ACC112 (cell line): Measurements from ENCODE around the gene ATP11A.

Experiments used
- H2AFZ ChIP-seq: fragments of 200-600 bp; sonication (generic); one replicate; pipeline ENCODE4 v1.6.0; 2017; ENCODE audit warnings: antibody characterized with exemption, low read length; ENCODE audit not compliant: unreplicated experiment
- H3K27ac ChIP-seq: fragments of 200-600 bp; sonication (generic); 2 replicates; pipeline ENCODE4 v1.5.1; 2014; ENCODE audit warnings: low read depth, mild to moderate bottlenecking, antibody characterized with exemption, low read length, moderate library complexity
- H3K27me3 ChIP-seq: fragments of 200-600 bp; sonication (generic); 2 replicates; pipeline ENCODE4 v1.6.1; 2014; ENCODE audit warnings: mild to moderate bottlenecking, antibody characterized with exemption, low read length, moderate library complexity, mixed read lengths; ENCODE audit not compliant: insufficient read depth
- H3K36me3 ChIP-seq: fragments of 200-600 bp; sonication (generic); 2 replicates; pipeline ENCODE4 v1.6.1; 2016; ENCODE audit warnings: mild to moderate bottlenecking, antibody characterized with exemption, low read length, moderate library complexity, mixed read lengths; ENCODE audit not compliant: insufficient read depth
- H3K4me1 ChIP-seq: fragments of 200-600 bp; sonication (generic); one replicate; pipeline ENCODE4 v1.6.1; 2016; ENCODE audit warnings: low read length, mixed read lengths; ENCODE audit not compliant: insufficient read depth, unreplicated experiment, control insufficient read depth
- H3K4me3 ChIP-seq: fragments of 200-600 bp; sonication (generic); 2 replicates; pipeline ENCODE4 v1.5.1; 2014; ENCODE audit warnings: mild to moderate bottlenecking, low read depth, low read length
- H3K79me2 ChIP-seq: fragments of 200-600 bp; sonication (generic); one replicate; pipeline ENCODE4 v1.6.0; 2016; ENCODE audit warnings: low read length; ENCODE audit not compliant: control insufficient read depth, unreplicated experiment, insufficient read depth

Gene ATP11A

DNA sequence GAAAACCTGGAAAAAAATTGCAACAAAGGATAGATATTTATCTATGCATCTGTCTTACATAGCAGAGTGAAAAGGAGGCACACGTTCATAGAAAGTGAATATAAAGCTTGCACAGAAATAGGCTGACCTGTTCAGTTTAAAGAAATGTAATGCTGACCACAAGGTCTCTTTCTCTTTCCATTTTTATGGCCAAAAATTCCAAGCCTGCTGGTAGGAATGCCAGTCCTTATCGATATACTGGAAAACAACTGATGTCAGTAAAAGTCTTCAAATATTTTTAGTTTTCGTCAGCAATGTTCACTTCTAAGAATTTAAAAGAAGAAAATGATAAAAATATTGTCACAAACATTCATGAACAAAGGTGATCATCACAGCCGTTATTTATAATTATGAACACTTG is 220.2 kb downstream of the ATP11A start:
- Histone ChIP-seq H3K4me3 (no peak overlapping the region), H2AFZ (no peak overlapping the region), H3K27me3 (peaks cover 77% of the 10 kb centered on the region), H3K4me1 (no peaks in the 10 kb centered on the region), H3K27ac (no peak overlapping the region), H3K36me3 (no peaks in the 10 kb centered on the region), H3K79me2 (no peaks in the 10 kb centered on the region)

DNA sequence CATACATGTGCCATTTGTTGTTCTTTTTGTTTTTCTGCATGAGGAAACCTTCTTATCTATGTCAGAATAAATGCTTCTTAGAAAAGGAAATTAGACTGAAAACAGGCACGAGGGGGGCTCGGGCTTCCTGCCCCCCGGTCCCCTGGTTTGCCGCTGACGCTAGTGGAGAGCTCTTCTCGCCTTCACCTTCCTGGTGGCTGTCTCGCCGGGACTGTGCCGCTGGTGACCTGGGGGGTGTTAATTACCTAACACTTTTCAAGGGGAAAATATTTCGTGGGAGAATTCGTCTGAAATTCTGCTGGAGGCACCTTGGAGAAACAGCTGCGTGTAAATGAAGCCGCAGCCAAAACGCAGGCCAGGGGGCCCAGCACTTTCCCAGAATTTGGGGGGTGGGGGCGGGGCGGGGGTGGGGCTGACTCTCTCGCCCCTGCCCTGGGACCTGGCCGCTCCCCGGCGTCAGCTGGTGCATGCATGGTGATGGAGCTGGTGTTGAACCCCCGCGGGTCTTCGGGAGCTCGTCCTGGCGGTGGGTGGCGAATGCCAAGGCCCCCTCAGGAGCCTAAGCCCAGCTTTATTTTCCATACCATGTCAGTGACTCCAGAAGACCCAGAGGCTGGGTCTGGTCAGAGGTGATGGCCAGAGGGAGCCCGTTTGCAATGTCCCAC is 220.9 kb downstream of the ATP11A start:
- no peaks in the 10 kb centered on the region for H3K79me2 ChIP-seq
- H2AFZ ChIP-seq, result no peak overlapping the region
- no peaks in the 10 kb centered on the region for H3K4me1 ChIP-seq

DNA sequence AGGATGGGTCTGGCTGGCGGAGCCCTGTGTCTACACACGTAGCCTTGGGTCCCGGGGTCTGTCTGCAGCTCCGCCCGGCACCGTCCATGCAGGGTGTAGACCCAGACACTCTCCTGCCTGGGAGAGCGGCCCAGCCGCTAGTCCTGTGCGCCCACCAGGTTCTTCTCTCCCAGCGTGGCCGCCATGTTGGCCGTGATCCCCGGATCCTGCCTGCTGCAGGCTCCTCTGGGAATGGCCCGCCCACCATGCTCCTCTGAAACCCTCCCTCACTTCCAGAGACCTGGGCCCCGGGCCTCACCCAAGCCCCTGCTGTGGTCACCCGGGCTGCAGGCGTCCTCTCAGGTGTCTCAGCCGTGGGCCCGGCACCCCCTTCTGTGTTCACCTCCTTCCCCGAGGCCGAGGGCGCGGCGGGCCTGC is 221.5 kb downstream of the ATP11A start:
- no peaks in the 10 kb centered on the region for H3K4me1 ChIP-seq
- peaks cover 72% of the 10 kb centered on the region for H3K27me3 ChIP-seq
- H2AFZ ChIP-seq, result no peak overlapping the region
- no peaks in the 10 kb centered on the region for H3K36me3 ChIP-seq
- no peaks in the 10 kb centered on the region for H3K79me2 ChIP-seq
- no peak overlapping the region for H3K4me3 ChIP-seq
- no peak overlapping the region for H3K27ac ChIP-seq

More for the DNA sequence above, 220.9 kb downstream of the ATP11A start:
- Histone ChIP-seq H3K36me3 (no peaks in the 10 kb centered on the region), H3K27me3 (peaks cover 78% of the 10 kb centered on the region), H3K4me3 (no peak overlapping the region), H3K27ac (no peak overlapping the region)

DNA sequence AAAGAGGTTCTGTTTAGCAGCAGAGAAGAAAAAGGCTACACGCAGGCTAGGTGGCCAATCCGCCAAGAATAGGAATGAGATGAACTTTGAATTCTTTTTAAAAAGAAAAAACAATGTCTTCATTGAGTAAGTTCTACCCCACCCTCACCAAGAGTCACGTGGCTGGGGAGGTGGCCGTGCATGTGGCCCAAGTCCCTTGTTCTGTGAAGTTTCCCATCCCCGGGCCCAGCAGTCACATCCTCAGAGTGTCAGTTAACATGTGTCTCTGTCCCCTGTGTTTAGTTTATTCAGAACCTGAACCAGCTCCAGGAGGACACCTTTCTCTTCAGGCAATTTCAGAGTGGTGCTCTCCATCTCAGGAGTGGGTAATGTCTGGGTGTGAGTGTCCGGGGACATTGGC is 222.0 kb downstream of the ATP11A start:
- H3K79me2 ChIP-seq, result no peaks in the 10 kb centered on the region
- no peak overlapping the region for H3K4me3 ChIP-seq
- H3K27me3 ChIP-seq, result peaks cover 70% of the 10 kb centered on the region
- no peaks in the 10 kb centered on the region for H3K4me1 ChIP-seq
- H3K36me3 ChIP-seq, result no peaks in the 10 kb centered on the region
- H3K27ac ChIP-seq, result no peak overlapping the region
- no peak overlapping the region for H2AFZ ChIP-seq

DNA sequence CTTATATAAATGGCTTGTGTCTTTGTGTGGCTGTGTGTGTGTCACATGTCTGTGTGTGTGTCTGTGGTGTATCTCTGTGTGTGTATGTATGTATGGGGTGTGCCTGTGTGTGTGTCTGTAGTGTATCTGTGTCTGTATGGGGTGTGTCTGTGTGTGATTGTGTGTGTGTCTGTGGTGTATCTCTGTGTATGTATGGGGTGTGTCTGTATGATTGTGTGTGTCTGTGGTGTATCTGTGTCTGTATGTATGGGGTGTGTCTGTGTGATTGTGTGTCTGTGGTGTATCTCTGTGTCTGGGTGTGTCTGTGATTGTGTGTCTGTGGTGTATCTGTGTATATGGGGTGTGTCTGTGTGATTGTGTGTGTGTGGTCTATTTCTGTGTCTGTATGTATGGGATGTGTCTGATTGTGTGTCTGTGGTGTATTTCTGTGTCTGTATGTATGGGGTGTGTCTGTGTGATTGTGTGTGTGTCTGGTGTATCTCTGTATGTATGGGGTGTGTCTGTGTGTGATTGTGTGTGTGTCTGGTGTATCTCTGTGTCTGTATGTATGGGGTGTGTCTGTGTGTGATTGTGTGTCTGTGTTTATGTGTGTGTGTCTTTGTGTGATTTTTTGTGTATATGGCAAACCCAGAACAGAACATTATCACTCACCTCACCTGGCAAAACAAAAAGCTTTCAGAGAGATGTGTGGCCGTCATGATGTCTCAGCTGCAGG is 223.0 kb downstream of the ATP11A start:
- H3K27me3 ChIP-seq, result peaks cover 60% of the 10 kb centered on the region
- H2AFZ ChIP-seq, result no peak overlapping the region
- no peaks in the 10 kb centered on the region for H3K79me2 ChIP-seq
- H3K36me3 ChIP-seq, result no peaks in the 10 kb centered on the region
- H3K4me1 ChIP-seq, result no peaks in the 10 kb centered on the region
- H3K27ac ChIP-seq, result no peak overlapping the region
- H3K4me3 ChIP-seq, result no peak overlapping the region

DNA sequence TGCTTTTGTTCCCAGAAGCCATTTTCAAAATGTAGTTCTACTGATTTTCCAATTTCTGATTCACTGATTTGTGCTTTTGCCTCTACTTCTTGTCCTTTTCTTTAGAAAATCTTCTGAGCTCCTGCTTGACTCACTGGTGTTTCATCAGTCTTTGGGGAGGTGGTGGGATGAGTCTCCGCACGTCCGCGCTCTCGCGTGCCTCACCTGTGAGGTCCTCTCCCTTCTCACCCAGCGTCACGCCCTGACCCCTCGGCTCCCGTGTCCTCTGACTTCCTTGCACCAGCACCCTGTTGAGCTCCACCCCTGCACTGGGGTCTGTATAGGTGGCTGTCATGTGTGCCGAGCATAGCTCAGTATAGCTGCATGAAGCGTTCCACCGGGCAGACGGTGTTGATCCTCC is 226.5 kb downstream of the ATP11A start:
- Histone ChIP-seq H3K36me3 (no peaks in the 10 kb centered on the region), H2AFZ (no peak overlapping the region), H3K27me3 (peaks cover 48% of the 10 kb centered on the region), H3K4me3 (no peak overlapping the region), H3K4me1 (peaks cover 9% of the 10 kb centered on the region), H3K79me2 (no peaks in the 10 kb centered on the region), H3K27ac (no peak overlapping the region)

DNA sequence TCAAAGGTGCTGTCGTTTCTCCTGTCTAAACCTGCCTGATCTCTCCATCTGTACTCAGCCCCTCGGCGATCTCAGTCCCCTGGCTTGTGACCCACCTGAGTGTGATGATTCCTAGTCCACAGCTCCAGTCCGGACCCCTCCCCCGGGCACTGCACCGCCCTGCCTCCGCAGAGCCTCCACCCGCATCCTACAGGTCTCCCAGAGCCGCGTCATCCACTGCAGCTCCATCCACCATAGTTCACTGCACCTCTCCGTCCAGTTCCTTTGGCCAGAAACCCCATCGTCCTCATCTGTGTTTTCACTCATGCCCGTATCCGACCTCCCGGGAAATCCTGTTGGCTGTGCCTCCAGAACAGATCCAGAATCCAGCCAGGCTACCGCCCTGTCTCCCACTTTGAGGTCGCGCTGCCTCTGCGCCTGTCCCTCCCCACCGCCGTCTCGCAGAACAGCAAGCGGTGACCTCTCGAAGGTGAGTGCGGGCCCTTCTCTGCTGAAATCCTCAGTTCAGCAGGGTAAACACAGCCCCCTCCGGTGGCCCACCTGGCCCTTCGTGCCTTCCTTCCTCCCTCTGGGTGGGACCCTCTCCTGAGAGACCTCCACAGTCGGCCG is 227.3 kb downstream of the ATP11A start:
- Histone ChIP-seq H2AFZ (no peak overlapping the region), H3K27ac (no peak overlapping the region), H3K79me2 (no peaks in the 10 kb centered on the region), H3K4me3 (no peak overlapping the region), H3K36me3 (no peaks in the 10 kb centered on the region), H3K27me3 (peaks cover 53% of the 10 kb centered on the region), H3K4me1 (peaks cover 9% of the 10 kb centered on the region)

DNA sequence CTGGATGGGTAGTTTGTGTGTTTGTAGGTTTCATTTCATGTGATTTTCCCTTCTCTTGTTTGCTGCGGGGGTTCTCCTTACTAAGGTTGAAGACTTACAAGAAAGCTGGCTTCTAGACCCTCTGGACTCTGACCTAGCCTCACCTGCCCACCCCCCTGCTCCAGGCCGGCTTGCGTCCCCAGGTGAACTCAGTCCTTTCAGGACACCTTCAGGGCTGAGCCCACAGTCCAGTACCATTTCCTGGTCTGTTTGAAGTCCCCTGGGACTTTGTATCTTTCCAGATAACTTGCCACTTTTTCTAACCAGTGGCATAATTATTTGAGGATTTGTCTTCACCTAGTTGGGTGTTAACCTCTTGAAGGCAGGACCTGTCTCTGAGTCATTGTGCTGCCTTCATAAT is 227.9 kb downstream of the ATP11A start:
- no peak overlapping the region for H3K4me3 ChIP-seq
- H3K27me3 ChIP-seq, result peaks cover 57% of the 10 kb centered on the region
- no peak overlapping the region for H3K27ac ChIP-seq
- H3K79me2 ChIP-seq, result no peaks in the 10 kb centered on the region
- no peak overlapping the region for H2AFZ ChIP-seq
- H3K36me3 ChIP-seq, result no peaks in the 10 kb centered on the region
- H3K4me1 ChIP-seq, result peaks cover 9% of the 10 kb centered on the region

DNA sequence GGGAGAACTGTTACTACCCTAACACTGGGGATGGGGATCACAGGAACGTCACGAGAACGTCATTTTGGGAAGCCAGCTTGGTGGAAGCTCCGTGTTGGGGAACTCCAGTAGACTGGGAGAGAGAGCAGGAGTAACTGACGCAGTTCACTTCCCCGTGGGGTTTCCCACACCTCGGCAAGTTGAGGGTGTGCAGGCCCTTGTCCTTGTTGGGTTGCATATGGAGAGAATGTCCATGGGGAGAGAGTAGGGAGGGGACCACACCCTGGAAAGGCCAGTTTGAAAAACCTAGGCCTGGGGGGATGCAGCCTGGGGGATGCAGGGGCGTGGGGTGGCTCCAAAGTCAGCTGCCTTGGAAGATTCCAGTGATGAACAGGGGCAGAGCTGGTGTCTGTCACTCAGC is 228.4 kb downstream of the ATP11A start:
- Histone ChIP-seq H3K4me1 (peaks cover 9% of the 10 kb centered on the region), H3K79me2 (no peaks in the 10 kb centered on the region), H3K4me3 (no peak overlapping the region), H3K27me3 (peaks cover 55% of the 10 kb centered on the region), H3K27ac (no peak overlapping the region), H2AFZ (no peak overlapping the region), H3K36me3 (no peaks in the 10 kb centered on the region)

DNA sequence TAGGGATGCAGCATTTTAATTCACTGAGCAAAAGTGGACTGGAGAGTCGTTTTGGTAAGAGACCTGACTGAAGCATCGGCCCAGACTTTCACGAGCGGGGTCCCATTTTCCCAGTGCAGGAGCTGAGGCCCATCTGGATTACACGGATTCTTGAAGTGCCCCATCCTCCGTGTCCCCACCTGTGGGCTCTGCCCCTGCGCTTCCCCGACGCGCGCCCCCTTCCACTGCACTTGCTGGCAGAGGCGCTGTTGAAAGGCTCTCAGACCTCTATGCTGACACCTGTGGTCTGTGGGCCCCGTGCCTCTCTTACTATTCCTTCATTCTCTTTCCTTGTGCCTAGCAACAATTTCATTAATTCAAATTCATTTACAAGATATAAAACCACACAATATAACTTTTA is 228.9 kb downstream of the ATP11A start:
- H3K79me2 ChIP-seq, result no peaks in the 10 kb centered on the region
- H3K27me3 ChIP-seq, result peaks cover 53% of the 10 kb centered on the region
- H3K27ac ChIP-seq, result no peak overlapping the region
- H3K36me3 ChIP-seq, result no peaks in the 10 kb centered on the region
- no peak overlapping the region for H3K4me3 ChIP-seq
- H2AFZ ChIP-seq, result no peak overlapping the region
- H3K4me1 ChIP-seq, result peaks cover 9% of the 10 kb centered on the region

DNA sequence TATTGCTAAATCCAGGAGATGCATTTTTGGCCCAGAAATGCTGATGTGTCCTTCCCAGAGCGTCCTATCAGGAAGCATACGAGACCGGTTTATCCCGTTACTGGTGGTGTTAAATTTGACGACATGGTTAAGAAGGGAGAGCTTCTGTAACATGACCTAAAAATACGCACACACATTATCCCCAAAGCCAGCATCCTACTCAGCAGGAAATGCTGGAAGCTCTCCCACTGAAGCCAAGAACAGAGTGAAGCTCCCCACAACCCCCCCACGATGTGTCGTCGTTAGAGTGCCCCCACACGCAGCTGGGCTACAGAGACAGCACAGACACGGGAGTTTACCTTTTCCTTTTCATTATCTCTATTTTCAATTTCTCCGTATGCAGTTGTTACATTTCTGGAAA is 234.1 kb downstream of the ATP11A start:
- no peak overlapping the region for H3K27ac ChIP-seq
- H2AFZ ChIP-seq, result no peak overlapping the region
- peaks cover 77% of the 10 kb centered on the region for H3K27me3 ChIP-seq
- H3K36me3 ChIP-seq, result no peaks in the 10 kb centered on the region
- H3K4me3 ChIP-seq, result no peak overlapping the region
- H3K79me2 ChIP-seq, result no peaks in the 10 kb centered on the region
- no peaks in the 10 kb centered on the region for H3K4me1 ChIP-seq
